Measurements from ENCODE around the gene ETV7.

The ETV7 gene

DNA sequence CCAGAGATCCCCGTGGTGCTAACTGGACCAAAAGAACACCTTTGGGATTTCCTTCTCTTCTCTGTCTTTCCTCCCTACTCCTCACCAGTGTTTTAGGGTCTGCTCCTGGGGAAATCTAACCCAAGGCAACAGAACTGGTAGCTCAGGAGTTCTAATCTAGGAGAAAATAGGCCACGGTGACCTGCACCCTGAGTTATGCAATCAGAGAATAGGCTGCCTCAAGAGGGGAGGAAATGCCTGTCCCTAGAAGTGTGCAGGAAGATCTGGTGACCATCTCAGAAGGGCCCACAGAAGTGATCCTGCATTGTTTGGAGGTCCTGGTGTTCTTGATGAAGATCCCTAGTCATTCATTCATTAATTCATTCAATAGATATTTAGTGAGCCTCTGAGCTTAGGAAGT is 3.4 kb downstream of the ETV7 start:
- no peak for DNase-seq (ENCODE audit: low read depth in 2 of 2, low spot score in 1 of 2)

DNA sequence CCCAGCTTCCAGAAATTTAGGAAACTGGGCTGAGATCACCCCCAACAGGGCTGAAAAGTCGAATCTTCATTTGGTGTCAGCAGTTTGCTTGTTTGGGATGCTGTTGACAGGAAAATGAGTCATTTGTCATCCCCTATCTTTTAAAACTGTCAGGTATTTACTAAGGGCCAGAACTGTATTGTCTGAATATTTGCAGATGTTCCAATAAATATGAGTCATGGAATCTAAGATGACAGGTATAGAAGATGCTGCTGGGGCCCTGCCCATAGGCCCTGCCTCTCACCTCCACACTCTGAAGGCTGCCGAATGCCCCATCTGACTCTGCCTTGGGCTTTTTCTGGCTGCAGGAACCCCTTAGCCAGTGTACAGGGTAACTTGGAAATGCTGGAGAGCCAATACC is 3.9 kb downstream of the ETV7 start:
- no peak for DNase-seq (ENCODE audit: low read depth in 2 of 2, low spot score in 1 of 2)

DNA sequence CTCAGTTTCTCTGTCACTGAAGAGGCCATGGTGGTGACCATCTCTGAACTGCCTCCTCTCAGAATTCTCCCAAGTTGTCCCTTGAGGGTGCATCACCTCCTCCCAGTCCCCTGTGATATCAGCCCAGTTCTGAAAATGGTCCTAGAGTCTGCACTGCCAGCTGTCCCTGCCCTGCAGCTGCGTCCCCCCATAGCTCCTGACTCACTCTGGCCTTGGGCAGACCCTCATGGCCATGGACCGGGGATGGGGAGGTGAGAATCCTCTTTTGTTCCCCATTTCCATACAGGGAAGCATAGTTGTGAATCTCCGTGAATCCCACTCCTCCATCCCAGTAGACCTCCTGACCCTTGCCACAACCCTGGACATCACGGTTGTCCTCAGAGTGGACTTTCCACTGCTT is 4.5 kb downstream of the ETV7 start:
- no peak for DNase-seq (ENCODE audit: low read depth in 2 of 2, low spot score in 1 of 2)

DNA sequence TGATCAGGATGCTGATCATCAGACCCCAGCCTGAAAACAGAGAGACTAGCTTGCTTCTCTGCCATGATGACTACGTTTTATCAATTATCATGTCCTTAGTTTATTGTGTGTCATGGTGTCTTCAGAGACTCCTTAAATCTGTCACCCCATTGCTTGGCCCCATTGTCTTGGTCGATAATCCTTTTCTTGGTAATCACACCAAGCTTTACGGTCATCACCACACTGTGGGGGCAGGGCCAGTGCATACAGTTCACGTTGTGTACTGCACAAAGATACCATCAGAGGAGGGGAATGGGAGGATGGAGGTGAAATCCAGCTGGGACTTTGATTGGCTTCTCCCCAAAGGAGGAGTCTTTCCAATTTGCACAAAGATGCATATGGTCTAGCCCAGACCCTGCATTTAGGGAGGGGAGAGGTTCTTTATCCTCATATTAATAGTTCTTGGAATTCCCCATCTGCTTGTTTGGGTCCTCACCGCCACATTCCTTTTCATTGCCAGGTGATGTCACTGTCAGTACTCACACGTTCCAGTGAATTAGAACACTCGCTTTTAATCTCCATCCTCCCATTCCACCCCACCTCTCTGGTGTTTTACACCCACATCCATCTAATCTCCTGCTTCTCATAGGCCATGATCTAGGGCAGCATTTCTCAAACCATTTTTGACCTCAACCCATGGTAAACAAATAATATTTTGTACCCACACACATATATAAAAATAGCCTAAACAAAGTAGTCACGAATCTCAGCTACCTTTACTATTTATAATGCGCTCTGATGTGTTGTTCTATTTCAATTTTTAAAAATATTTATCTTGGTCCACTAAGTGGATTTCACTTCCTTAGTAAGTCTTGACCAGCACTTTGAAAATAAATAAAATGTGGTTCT is 5.7 kb downstream of the ETV7 start:
- DNase-seq (ENCODE audit: low read depth in 2 of 2, low spot score in 1 of 2) = no peak

DNA sequence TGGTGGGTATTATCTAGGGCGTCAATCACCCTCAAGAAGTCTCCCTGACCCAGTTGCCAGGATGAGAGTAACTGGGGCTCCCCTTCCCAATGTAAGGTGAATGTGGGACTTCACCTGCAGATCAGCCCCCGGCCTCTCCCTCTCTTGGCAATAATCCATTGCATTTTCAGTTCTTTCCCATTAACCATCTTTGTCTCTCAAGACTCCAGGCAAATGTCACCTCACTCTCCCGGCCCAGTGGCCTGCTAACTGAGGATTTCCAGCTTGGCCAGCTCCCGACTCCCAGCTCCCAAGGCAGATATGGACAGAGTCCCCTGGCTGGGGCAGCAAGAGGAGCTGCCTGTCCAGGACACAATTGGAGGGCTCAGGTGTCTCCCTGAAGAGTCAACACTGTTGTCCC is 7.3 kb downstream of the ETV7 start:
- no peak for DNase-seq (ENCODE audit: low read depth in 2 of 2, low spot score in 1 of 2)

DNA sequence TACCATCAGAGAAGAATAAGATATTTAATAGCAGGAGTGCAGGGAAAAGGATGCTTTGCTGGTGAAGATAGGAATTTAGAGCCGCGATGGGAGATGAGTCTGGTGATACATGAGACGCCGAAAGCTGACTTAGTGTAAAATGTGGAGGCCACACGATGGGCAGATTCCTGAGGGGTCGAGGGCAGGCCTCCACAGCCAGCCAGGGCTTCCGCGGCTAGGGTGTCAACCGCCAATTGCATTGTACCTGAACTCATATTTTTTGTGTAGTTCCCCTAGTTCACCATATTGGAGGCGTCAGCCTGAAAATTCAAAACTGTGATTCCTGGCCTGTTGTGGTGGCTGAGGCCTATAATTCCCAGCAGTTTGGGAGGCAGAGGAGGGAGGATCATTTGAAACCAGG is 8.5 kb downstream of the ETV7 start:
- no peak for DNase-seq (ENCODE audit: low read depth in 2 of 2, low spot score in 1 of 2)

DNA sequence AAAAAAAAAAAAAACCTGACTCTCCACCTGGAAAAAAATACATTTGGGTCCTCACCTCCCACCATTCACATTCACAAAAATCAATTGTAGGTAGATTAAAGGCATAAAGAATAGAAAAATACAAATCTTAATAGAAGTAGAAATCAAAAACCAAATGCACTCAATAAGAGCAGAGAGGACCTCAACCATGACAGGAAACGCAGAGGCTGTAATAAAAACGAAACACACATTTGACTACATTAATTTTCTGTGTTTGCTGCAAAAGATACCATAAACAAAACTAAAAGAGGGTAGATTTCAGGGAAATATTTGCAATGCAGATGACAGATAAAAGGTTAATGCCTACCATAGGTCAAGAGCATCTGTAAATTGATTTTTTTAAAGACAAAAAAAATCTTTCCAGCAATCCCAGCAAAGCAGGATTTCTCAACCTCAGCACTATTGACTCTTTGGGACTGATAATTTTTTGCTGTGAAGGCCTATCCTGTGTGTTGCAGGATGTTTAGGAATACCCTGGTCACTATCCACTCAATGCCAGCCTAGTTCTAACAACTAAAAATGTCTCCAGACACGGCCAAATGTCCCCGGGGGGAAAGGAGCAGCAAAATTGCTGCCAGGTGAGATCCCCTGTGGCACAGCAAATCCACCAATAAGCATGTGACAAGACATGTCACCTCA is 9.1 kb downstream of the ETV7 start:
- no peak for DNase-seq (ENCODE audit: low read depth in 2 of 2, low spot score in 1 of 2)

DNA sequence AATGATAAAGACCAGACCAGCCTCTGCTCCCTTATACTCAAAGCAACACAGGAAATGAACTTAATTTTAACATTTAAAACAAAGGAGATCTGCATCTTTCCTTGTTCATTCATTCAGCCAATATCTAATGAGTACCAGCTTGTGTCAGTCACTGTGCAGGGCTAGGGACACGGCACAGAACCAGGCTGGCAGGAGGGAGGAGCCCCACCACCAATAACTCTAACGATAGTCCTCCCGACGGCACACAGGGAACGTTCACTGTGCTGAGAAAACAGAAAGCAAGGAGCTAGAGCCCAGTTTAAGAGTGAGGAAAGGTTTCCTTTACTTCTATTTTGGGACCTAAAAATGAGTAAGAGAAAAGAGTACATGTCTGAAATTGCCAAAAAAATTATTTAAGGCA is 9.9 kb downstream of the ETV7 start:
- DNase-seq (ENCODE audit: low read depth in 2 of 2, low spot score in 1 of 2) = no peak

DNA sequence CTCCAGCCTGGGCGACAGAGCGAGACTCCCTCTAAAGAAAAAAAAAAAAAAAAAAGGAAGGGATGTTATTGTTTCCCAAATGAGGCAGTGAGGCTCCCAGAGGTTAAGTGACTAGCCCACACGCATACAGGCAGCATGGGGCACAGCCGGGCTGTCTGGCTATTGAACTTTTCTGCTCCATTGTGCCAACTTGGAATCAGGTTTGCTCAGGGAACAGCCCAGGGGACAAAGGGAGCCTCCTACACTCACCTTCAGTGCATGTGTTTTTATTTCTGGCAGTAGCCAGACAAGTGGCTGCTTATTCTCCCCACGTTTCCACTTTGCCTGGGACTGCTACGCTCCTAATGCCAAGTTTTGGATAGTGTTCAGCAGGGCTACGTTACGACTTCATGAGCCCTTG is 10.7 kb downstream of the ETV7 start:
- no peak for DNase-seq (ENCODE audit: low read depth in 2 of 2, low spot score in 1 of 2)

DNA sequence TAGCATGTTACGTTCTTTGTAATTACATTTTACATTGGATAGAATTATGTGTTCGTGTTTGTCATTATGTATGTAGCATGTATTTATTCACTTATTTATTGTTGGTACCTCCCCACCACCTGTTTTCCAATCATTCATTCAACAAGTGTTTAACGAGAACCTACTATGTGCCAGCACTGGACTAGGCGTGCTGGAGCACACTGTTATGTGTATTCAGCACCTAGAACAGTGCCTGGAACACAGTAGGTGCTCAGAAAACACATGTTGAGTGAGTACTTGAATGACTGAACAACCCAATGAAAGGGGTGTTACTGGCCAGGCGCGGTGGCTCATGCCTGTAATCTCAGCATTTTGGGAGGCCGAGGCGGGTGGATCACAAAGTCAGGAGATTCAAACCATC is 11.3 kb downstream of the ETV7 start:
- no peak for DNase-seq (ENCODE audit: low read depth in 2 of 2, low spot score in 1 of 2)

DNA sequence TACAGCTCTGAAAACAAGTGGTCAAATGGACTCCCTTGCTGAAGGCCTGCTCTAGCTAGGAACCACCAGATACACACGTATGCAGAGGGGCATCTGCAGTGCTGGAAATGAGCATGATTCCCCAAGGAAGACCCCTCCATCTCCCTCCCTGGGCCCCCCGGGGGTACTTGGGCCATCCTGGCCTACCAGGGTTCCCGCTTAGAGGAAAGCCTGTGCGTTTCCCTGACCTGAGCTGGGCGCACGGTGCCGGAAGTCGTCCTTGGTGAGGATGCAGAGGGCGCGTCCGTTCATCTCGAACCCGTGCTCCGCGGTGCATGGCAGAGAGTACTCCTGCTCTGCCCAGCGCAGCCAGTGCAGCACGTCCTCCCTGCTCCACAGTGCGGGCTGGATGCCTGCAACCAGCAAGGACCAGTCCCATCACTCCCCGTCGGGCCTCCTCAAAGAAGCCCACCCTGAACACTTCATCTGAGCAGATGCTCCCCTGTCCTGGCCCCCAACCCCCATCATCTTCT is 11.8 kb downstream of the ETV7 start:
- no peak for DNase-seq (ENCODE audit: low read depth in 2 of 2, low spot score in 1 of 2)

DNA sequence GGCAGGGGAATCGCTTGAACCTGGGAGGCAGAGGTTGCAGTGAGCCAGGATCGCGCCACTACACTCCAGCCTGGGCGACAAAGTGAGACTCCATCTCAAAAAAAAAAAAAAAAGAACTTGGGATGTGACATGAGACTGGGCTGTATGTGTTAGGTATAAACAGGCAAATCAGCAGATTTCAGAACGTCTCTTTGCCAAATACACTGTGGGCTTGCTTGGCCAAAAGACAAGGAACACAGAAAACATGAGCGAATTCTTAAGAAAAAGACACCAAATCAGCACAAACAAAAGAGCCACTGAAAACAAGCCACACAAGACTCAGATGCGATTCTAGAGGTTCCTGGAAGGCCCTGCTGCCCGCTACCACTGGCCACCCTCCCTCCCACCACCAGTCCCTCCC is 12.5 kb downstream of the ETV7 start:
- DNase-seq (ENCODE audit: low read depth in 2 of 2, low spot score in 1 of 2) = no peak

DNA sequence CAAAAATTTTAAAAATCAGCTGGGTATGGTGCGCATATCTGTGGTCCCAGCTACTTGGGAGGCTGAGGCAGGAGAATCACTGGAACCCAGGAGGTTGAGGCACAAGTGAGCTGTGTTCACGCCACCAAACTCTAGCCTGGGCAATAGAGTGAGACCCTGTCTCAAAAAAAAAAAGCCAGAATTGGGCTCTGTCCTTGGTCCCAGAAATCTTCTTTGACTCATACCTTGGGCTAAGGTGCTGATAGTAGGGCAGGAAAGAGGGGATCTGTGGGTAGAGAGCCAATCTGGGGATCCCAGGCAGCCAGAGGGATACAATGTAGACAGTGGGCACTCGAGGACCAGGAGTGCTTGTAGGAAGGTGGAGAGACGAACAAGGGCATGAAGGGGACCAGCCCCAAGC is 13.3 kb downstream of the ETV7 start:
- DNase-seq (ENCODE audit: low read depth in 2 of 2, low spot score in 1 of 2) = no peak

DNA sequence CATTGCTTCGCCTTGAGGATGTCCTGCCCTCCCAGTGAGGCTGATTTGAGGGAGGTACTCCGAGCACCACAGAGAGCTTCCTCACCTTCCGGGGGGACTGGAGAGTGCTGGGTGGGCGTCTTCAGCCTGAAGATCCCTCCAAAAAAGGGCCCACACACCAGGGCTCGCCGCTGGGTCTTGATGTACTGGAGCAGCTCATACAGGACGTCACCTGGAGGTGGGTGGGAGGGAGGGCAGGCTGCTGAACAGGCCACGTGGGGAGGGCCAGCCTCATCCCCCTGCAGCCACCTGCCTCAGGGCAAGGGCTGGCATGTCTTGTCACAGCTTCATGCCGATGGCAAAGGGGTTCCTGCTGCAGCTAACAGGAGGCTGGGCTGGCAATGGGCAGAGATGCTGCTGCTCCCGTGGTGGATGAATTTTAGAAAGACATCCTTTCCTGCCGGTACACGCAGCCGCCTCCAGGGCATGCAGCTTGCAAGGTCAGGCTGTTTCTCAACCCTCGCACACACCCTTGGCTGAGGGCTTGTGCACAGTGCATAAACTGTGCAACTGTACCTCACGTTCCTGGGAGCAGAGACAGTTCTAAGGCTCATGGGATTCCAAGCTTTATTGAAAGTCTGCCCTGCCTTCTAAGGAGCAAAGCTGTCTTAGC is 14.0 kb downstream of the ETV7 start:
- DNase-seq (ENCODE audit: low read depth in 2 of 2, low spot score in 1 of 2) = no peak

DNA sequence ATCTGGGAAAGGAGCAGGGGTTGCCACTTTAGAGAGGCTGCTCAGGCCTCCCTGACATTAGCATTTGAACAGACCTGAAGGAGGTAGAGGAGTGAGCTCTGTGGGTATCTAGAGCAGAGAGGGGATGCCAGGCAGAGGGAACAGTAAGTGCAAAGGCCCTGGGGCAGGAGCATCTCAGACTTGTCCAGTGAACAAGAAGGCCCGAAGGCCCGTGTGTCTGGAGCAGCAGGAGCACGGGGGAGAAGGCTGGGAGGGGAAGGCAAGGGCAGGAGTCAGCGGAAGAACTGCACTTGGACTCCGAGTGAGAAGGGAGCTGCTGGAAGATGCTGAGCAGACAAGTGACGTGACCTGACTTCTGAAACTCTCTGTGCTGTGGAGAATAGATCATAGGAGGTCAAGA is 15.4 kb downstream of the ETV7 start:
- no peak for DNase-seq (ENCODE audit: low read depth in 2 of 2, low spot score in 1 of 2)

DNA sequence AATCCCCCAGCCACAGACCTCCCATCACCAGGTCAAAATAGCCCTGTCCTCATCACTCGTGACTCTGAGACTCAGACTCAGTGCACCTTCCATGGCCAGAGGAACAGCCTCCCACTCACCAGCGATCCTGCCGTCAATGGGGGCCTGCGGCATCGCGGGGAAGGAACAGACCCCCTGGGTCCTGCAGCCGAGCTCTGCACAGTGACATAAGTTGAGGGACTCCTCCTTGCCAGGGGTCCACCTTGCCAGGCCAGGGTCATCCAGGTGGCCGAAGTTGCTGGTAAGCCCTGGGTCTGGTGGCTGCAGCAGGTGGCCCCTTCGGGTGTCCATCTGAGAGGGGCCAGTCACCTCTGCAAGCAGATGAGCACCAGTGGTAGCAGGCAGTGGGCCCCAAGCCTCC is 16.3 kb downstream of the ETV7 start:
- DNase-seq (ENCODE audit: low read depth in 2 of 2, low spot score in 1 of 2) = no peak

DNA sequence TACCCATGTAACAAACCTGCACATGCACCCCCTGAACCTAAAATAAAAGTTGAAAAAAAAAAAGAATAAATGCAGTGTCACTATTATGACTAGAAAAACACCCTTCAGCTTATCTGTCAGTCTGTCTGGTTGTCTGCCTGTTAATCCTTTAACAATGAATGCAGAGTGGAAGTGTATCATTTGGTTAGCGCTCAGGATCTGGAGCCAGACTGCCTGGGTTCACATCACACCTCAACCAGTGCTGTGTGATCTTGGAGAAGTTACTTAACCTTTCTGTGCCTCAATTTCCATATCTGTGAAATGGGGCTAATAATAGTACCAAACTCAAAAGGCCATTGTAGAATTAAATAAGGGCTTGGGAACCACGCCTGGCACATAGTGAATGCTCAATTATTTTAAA is 16.8 kb downstream of the ETV7 start:
- no peak for DNase-seq (ENCODE audit: low read depth in 2 of 2, low spot score in 1 of 2)

DNA sequence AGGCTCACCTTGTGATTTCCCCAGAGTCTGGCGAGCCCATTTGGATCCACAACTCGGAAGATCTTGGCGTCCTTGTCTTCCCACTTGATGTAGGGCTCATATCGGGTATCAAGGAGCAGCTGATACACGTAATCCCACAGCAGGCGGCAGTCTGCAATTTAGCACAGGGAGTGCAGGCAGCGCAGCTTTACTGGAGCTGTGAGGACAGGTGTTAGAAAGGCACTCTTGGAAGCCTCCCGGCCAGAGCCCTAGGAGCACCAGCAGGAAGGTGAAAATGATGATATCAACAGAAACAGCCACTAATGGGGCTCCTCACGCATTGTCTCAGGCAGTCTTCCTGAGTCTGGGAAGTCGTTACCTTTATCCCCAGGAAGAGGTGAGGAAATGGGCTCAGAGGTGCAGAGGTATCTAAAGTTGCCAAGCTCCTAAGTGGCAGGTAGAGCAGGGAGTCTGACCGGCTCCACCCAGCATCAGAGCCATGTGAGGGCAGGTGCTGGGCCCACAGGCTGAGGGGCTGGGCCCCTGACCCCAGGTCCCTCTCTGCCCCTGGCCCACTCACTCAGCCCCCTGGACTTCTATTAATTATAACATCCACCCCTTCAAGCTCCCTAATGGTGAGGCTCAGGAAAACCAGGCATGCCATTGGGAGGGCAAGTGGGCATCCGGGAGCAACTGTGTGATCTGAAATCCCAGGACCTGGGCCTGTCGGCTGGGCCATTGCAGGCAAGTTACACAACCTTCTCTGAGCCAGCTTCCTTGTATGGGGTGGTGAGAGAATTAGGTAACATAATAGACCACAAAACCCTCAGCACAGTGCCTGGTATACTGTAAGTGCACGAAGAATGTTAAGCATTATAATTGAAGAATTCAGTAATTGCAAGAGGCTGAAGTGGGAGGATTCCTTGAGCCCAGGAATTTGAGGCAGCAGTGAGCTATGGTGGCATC is 18.3 kb downstream of the ETV7 start:
- no peak for DNase-seq (ENCODE audit: low read depth in 2 of 2, low spot score in 1 of 2)

DNA sequence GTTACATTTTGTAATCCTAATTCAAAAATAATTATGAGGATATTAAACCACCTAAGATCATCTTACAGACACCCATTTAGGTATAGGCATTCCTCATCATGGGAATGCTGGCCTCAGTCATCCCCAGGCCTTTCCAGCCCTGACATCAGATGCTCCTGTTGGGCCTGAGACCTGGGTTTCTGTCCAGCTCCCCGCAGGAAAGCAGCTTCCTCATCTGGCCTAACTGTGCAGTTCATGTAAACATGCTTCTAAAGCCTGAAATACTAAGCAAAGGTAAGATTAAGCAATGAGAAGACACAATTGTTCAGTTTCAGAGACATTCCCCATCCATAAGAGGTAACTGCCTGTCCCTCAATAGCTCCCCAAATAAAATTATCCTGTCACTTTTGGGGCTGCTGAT is 19.0 kb downstream of the ETV7 start:
- no peak for DNase-seq (ENCODE audit: low read depth in 2 of 2, low spot score in 1 of 2)

DNA sequence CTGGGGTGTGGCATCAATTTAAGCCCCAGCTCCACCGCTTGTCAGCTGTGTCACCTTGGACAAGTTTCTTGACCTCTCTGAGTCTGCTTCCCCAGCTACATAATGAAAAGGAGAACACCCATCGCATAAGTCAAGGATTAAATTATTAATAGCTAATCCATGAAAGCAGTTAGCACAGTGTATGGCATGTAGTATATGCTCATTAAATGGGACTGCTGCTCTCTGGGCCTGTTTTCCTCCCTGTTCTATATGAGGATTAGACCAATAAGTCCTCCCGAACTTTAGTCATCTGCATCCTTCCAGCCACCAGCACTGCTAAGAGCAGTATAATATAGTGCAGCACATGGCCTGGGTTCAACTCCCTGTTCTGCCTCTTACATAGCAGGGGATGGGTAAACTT is 19.7 kb downstream of the ETV7 start:
- DNase-seq (ENCODE audit: low read depth in 2 of 2, low spot score in 1 of 2) = no peak

All from stimulated activated CD8-positive, alpha-beta memory T cell treated with anti-CD3 and anti-CD28 coated beads, Interleukin-4, amount 100 ng/mL, for 4 hours (primary cell).